Trophoblast cell (in vitro differentiated cells and primary cell): ENCODE measurements around the gene NDUFA3.

Experiments used
- DNase-seq, 2 donors: peaks; one replicate each; pipeline ENCODE4 v3.0.0-alpha.2; 2016
- H2AFZ ChIP-seq: 2 replicates; pipeline ENCODE4 v1.6.1; 2013; ENCODE audit warnings: low read length, moderate library complexity, mild to moderate bottlenecking; ENCODE audit not compliant: insufficient read depth, poor library complexity
- H2AK5ac ChIP-seq: 2 replicates; pipeline ENCODE4 v1.6.1; 2013; ENCODE audit warnings: mild to moderate bottlenecking, low read length
- H2BK120ac ChIP-seq: 2 replicates; pipeline ENCODE4 v1.6.1; 2013; ENCODE audit warnings: low read length, mild to moderate bottlenecking, moderate library complexity; ENCODE audit not compliant: insufficient read depth, poor library complexity
- H2BK12ac ChIP-seq: 2 replicates; pipeline ENCODE4 v1.6.1; 2013; ENCODE audit warnings: mild to moderate bottlenecking, low read length, moderate library complexity
- H2BK5ac ChIP-seq: 2 replicates; pipeline ENCODE4 v1.6.1; 2013; ENCODE audit warnings: low read length, low read depth, moderate library complexity, mild to moderate bottlenecking; ENCODE audit not compliant: poor library complexity
- H3K14ac ChIP-seq: 2 replicates; pipeline ENCODE4 v1.6.1; 2013; ENCODE audit warnings: mild to moderate bottlenecking, low read length
- H3K18ac ChIP-seq: 2 replicates; pipeline ENCODE4 v1.6.1; 2013; ENCODE audit warnings: mild to moderate bottlenecking, low read length
- H3K23ac ChIP-seq: 2 replicates; pipeline ENCODE4 v1.6.1; 2013; ENCODE audit warnings: low read length
- H3K27ac ChIP-seq: 2 replicates; pipeline ENCODE4 v1.5.1; 2013; ENCODE audit warnings: low read depth, mild to moderate bottlenecking, inconsistent platforms, low read length, moderate library complexity
- H3K27me3 ChIP-seq: 2 replicates; pipeline ENCODE4 v1.6.1; 2013; ENCODE audit warnings: inconsistent platforms, mild to moderate bottlenecking, low read length, moderate library complexity; ENCODE audit not compliant: insufficient read depth
- H3K36me3 ChIP-seq, 2 experiments: 1 replicate in 1 of 2; 2 replicates in 1 of 2; pipeline ENCODE4 v1.6.1; 2013; ENCODE audit warnings: low read length in 2 of 2, mild to moderate bottlenecking in 2 of 2, moderate library complexity in 1 of 2; ENCODE audit not compliant: insufficient read depth in 2 of 2, control insufficient read depth in 1 of 2
- H3K4ac ChIP-seq: 2 replicates; pipeline ENCODE4 v1.6.1; 2013; ENCODE audit warnings: low read depth, mild to moderate bottlenecking, low read length, moderate library complexity
- H3K4me1 ChIP-seq, 2 experiments: 1 replicate in 1 of 2; 2 replicates in 1 of 2; pipeline ENCODE4 v1.6.1; 2013; ENCODE audit warnings: low read length in 2 of 2, mild to moderate bottlenecking in 2 of 2, moderate library complexity in 1 of 2; ENCODE audit not compliant: insufficient read depth in 2 of 2, control insufficient read depth in 1 of 2
- H3K4me2 ChIP-seq: 2 replicates; pipeline ENCODE4 v1.6.1; 2013; ENCODE audit warnings: inconsistent platforms, mild to moderate bottlenecking, low read length, moderate library complexity
- H3K4me3 ChIP-seq: 2 replicates; pipeline ENCODE4 v1.5.1; 2013; ENCODE audit warnings: mild to moderate bottlenecking, low read depth, low read length, inconsistent platforms
- H3K79me1 ChIP-seq: one replicate; pipeline ENCODE4 v1.6.1; 2013; ENCODE audit warnings: low read length
- H3K79me2 ChIP-seq: 2 replicates; pipeline ENCODE4 v1.6.1; 2013; ENCODE audit warnings: low read length, mild to moderate bottlenecking; ENCODE audit not compliant: control insufficient read depth, insufficient read depth, poor library complexity
- H3K9ac ChIP-seq: 2 replicates; pipeline ENCODE4 v1.6.1; 2013; ENCODE audit warnings: mild to moderate bottlenecking, low read length
- H3K9me3 ChIP-seq: 2 replicates; pipeline ENCODE4 v1.6.1; 2013; ENCODE audit warnings: low read depth, mild to moderate bottlenecking, control low read depth, inconsistent platforms, low read length; ENCODE audit not compliant: insufficient read depth
- H4K12ac ChIP-seq: 2 replicates; pipeline ENCODE4 v1.6.1; 2013; ENCODE audit warnings: low read depth, mild to moderate bottlenecking, low read length, moderate library complexity
- H4K8ac ChIP-seq: 2 replicates; pipeline ENCODE4 v1.6.1; 2013; ENCODE audit warnings: low read depth, mild to moderate bottlenecking, low read length, moderate library complexity
- H4K91ac ChIP-seq: one replicate; pipeline ENCODE4 v1.6.1; 2013; ENCODE audit warnings: low read depth, mild to moderate bottlenecking, low read length, moderate library complexity
- WGBS: extraction: QIAGEN DNeasy Blood & Tissue Kit; methylation state at CpG from one replicate; pipeline ENCODE4 v1.1.7; 2013; ENCODE audit warnings: missing lambda C conversion rate; ENCODE audit not compliant: insufficient read length, insufficient coverage; ENCODE audit errors: extremely low coverage; 5-methylcytosine and 5-hydroxymethylcytosine counted together

The NDUFA3 gene

DNA sequence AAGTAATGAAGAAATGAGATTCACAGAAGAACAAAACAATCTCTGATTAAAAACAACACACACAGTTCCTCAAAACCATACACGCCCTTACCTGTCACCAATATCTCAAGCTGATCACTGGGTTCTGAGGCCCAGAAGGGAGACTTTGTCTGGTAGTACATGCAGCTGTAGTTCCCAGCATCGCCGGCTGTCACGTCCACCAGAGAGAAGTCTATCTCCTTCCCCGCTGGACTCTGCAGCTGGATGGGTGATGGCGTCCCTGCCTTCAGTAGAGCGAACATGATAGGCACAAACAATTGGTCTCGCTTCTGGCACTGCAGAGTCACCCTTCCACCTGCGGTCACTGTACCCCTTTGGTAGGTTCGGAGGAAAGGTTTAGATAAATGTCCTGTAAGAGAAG is 28.8 kb upstream of the NDUFA3 start:
- Histone ChIP-seq H3K4me1 (no peaks in the 10 kb centered on the region), H3K36me3 (no peaks in the 10 kb centered on the region), H3K23ac (no peak overlapping the region), H3K14ac (no peak overlapping the region), H3K4me3 (no peak overlapping the region), H2BK5ac (no peak overlapping the region), H3K27me3 (no peaks in the 10 kb centered on the region), H3K4me2 (no peak overlapping the region), H3K79me1 (no peaks in the 10 kb centered on the region), H2BK120ac (no peak overlapping the region), H4K12ac (no peak overlapping the region), H2AFZ (no peak overlapping the region), H3K27ac (no peak overlapping the region), H2BK12ac (no peak overlapping the region), H3K18ac (no peak overlapping the region), H2AK5ac (no peak overlapping the region), H3K9ac (no peak overlapping the region), H3K9me3 (peaks cover 7% of the 10 kb centered on the region), H3K79me2 (no peaks in the 10 kb centered on the region), H4K91ac (no peak overlapping the region), H4K8ac (no peak overlapping the region), H3K4ac (no peak overlapping the region)
- DNase-seq = no peak
- no CpG with 5 or more reads among the region's 10 CpGs for WGBS

GRCh38 chr19:54074851-54075250 is 27.8 kb upstream of the NDUFA3 start:
- H3K27ac ChIP-seq = no peak overlapping the region
- no CpG with 5 or more reads among the region's 9 CpGs for WGBS
- H2BK12ac ChIP-seq = no peak overlapping the region
- H2AK5ac ChIP-seq = no peak overlapping the region
- H3K18ac ChIP-seq = no peak overlapping the region
- H3K27me3 ChIP-seq = no peaks in the 10 kb centered on the region
- H3K4ac ChIP-seq = no peak overlapping the region
- no peak overlapping the region for H4K91ac ChIP-seq
- H3K4me3 ChIP-seq = no peak overlapping the region
- H3K4me1 ChIP-seq = no peaks in the 10 kb centered on the region
- no peak overlapping the region for H3K23ac ChIP-seq
- no peaks in the 10 kb centered on the region for H3K79me2 ChIP-seq
- peaks cover 4% of the 10 kb centered on the region for H3K9me3 ChIP-seq
- no peak overlapping the region for H2BK5ac ChIP-seq
- no peak overlapping the region for H4K8ac ChIP-seq
- DNase-seq = no peak
- no peak overlapping the region for H2AFZ ChIP-seq
- H3K14ac ChIP-seq = no peak overlapping the region
- H2BK120ac ChIP-seq = no peak overlapping the region
- H3K36me3 ChIP-seq = no peaks in the 10 kb centered on the region
- no peak overlapping the region for H3K4me2 ChIP-seq
- no peaks in the 10 kb centered on the region for H3K79me1 ChIP-seq
- H4K12ac ChIP-seq = no peak overlapping the region
- no peak overlapping the region for H3K9ac ChIP-seq

GRCh38 chr19:54077334-54077733 is 25.3 kb upstream of the NDUFA3 start:
- H3K14ac ChIP-seq = no peak overlapping the region
- H4K91ac ChIP-seq = no peak overlapping the region
- no peak overlapping the region for H4K12ac ChIP-seq
- H2AK5ac ChIP-seq = no peak overlapping the region
- H2BK12ac ChIP-seq = no peak overlapping the region
- no peak overlapping the region for H4K8ac ChIP-seq
- H3K79me1 ChIP-seq = no peaks in the 10 kb centered on the region
- H3K4me1 ChIP-seq = no peaks in the 10 kb centered on the region
- no peaks in the 10 kb centered on the region for H3K27me3 ChIP-seq
- DNase-seq = no peak
- no peak overlapping the region for H3K18ac ChIP-seq
- no peak overlapping the region for H3K9ac ChIP-seq
- H3K4me2 ChIP-seq = no peak overlapping the region
- no peak overlapping the region for H2BK120ac ChIP-seq
- no CpG with 5 or more reads among the region's 5 CpGs for WGBS
- H3K27ac ChIP-seq = no peak overlapping the region
- peaks cover 7% of the 10 kb centered on the region for H3K9me3 ChIP-seq
- H3K4me3 ChIP-seq = no peak overlapping the region
- no peak overlapping the region for H3K23ac ChIP-seq
- no peak overlapping the region for H2BK5ac ChIP-seq
- no peak overlapping the region for H2AFZ ChIP-seq
- no peaks in the 10 kb centered on the region for H3K79me2 ChIP-seq
- H3K4ac ChIP-seq = no peak overlapping the region
- no peaks in the 10 kb centered on the region for H3K36me3 ChIP-seq

GRCh38 chr19:54081032-54081431 is 21.6 kb upstream of the NDUFA3 start, which contains the start of gene TARM1:
TARM1 (minus strand) TSS chr19:54081365; CDS start chr19:54081340, 25 bp downstream.
- no peak within 1 kb of the TSS for H3K14ac ChIP-seq
- H2BK120ac ChIP-seq = no peak within 1 kb of the TSS
- H4K8ac ChIP-seq = no peak within 1 kb of the TSS
- no peak within 1 kb of the TSS for H2AFZ ChIP-seq
- no peak for DNase-seq
- H2BK12ac ChIP-seq = no peak within 1 kb of the TSS
- H3K9ac ChIP-seq = no peak within 1 kb of the TSS
- H2AK5ac ChIP-seq = no peak within 1 kb of the TSS
- H3K79me1 ChIP-seq = no peaks in the 10 kb centered on the region
- no peak within 1 kb of the TSS for H3K27ac ChIP-seq
- no peak within 1 kb of the TSS for H3K18ac ChIP-seq
- H3K4me3 ChIP-seq = no peak within 1 kb of the TSS
- no peaks in the 10 kb centered on the region for H3K79me2 ChIP-seq
- WGBS = no CpG with 5 or more reads among the region's 7 CpGs
- no peaks in the 10 kb centered on the region for H3K27me3 ChIP-seq
- no peak within 1 kb of the TSS for H4K91ac ChIP-seq
- H4K12ac ChIP-seq = no peak within 1 kb of the TSS
- no peak within 1 kb of the TSS for H3K23ac ChIP-seq
- H2BK5ac ChIP-seq = no peak within 1 kb of the TSS
- no peaks in the 10 kb centered on the region for H3K36me3 ChIP-seq
- H3K4ac ChIP-seq = no peak within 1 kb of the TSS
- H3K9me3 ChIP-seq = peaks cover 7% of the 10 kb centered on the region
- H3K4me2 ChIP-seq = no peak within 1 kb of the TSS
- H3K4me1 ChIP-seq = no peaks in the 10 kb centered on the region
